HEK293 (cell line): ENCODE data around the gene MMP21.
A peak's percentile ranks its signal among the peaks of the same experiment; 100 is the strongest.

Experiments used
- CTCF ChIA-PET: fragments of 350-600 bp; formaldehyde crosslinking; extraction: SDS; loops from one replicate; lab custom pipeline; 2021; ENCODE audit warnings: antibody characterized with exemption; lab: Yijun Ruan, JAX
- POLR2A ChIA-PET: fragments of 300-600 bp; formaldehyde crosslinking; extraction: SDS; loops from one replicate; lab custom pipeline; 2020; ENCODE audit warnings: antibody characterized with exemption, inconsistent platforms; lab: Yijun Ruan, JAX
- H3K27ac ChIP-seq: fragments of 200-500 bp; sonication (Bioruptor generic); 2 replicates; pipeline ENCODE4 v1.5.1; 2014; ENCODE audit warnings: low read depth, low read length, control low read depth, inconsistent platforms; ENCODE audit errors: extremely low read depth
- H3K36me3 ChIP-seq, 2 experiments: fragments of 200-500 bp in 1 of 2; sonication (Bioruptor generic) in 1 of 2; 1 replicate in 1 of 2; 2 replicates in 1 of 2; pipeline ENCODE4 v1.5.1; 2014 to 2017; ENCODE audit warnings: inconsistent platforms in 2 of 2, low read length in 2 of 2; ENCODE audit not compliant: control insufficient read depth in 2 of 2, insufficient read depth in 1 of 2
- H3K4me1 ChIP-seq: fragments of 200-500 bp; sonication (Bioruptor generic); 2 replicates; pipeline ENCODE4 v1.5.1; 2014; ENCODE audit warnings: mild to moderate bottlenecking, low read length, inconsistent platforms; ENCODE audit not compliant: control insufficient read depth, insufficient read depth
- H3K4me3 ChIP-seq: 2 replicates; pipeline ENCODE4 v1.5.1; 2011; ENCODE audit warnings: low read depth, mild to moderate bottlenecking, control low read depth, low read length, moderate library complexity
- H3K9me3 ChIP-seq: fragments of 200-500 bp; sonication (Bioruptor generic); 2 replicates; pipeline ENCODE4 v1.5.1; 2014; ENCODE audit warnings: low read depth, low read length, inconsistent platforms; ENCODE audit not compliant: control insufficient read depth, insufficient read depth
- ATF2 ChIP-seq: fragments of 450-650 bp; formaldehyde crosslinking; IDR thresholded peaks from 2 replicates; pipeline ENCODE4 v1.5.1; 2016; ENCODE audit warnings: missing biosample characterization, missing genetic modification characterization, low read depth
- BCL11A ChIP-seq: fragments of 450-650 bp; formaldehyde crosslinking; IDR thresholded peaks from 2 replicates; pipeline ENCODE4 v1.5.1; 2016; ENCODE audit warnings: low read depth, missing biosample characterization, missing genetic modification characterization
- HOXC10 ChIP-seq: sonication (generic); formaldehyde crosslinking; IDR thresholded peaks from 2 replicates; pipeline ENCODE4 v1.8.1; 2023; ENCODE audit warnings: mild to moderate bottlenecking, missing genetic modification reagents
- PATZ1 ChIP-seq: fragments of 450-650 bp; formaldehyde crosslinking; IDR thresholded peaks from 2 replicates; pipeline ENCODE4 v1.5.1; 2016; ENCODE audit warnings: missing biosample characterization, missing genetic modification characterization
- PRDM1 ChIP-seq: fragments of 450-650 bp; formaldehyde crosslinking; IDR thresholded peaks from 2 replicates; pipeline ENCODE4; 2016; ENCODE audit warnings: missing biosample characterization, missing genetic modification characterization
- RBAK ChIP-seq: fragments of 450-650 bp; formaldehyde crosslinking; IDR thresholded peaks from 2 replicates; pipeline ENCODE4 v1.5.1; 2016; ENCODE audit warnings: missing biosample characterization, missing genetic modification characterization
- ZBTB17 ChIP-seq: fragments of 450-650 bp; formaldehyde crosslinking; IDR thresholded peaks from 2 replicates; pipeline ENCODE4 v1.5.1; 2016; ENCODE audit warnings: missing biosample characterization, missing genetic modification characterization
- ZBTB8A ChIP-seq: fragments of 450-650 bp; formaldehyde crosslinking; IDR thresholded peaks from 2 replicates; pipeline ENCODE4 v1.5.1; 2016; ENCODE audit warnings: missing biosample characterization, missing genetic modification characterization
- ZNF133 ChIP-seq: fragments of 450-650 bp; formaldehyde crosslinking; IDR thresholded peaks from 2 replicates; pipeline ENCODE4 v1.5.1; 2016; ENCODE audit warnings: missing biosample characterization, missing genetic modification characterization
- ZNF169 ChIP-seq: fragments of 450-650 bp; formaldehyde crosslinking; IDR thresholded peaks from 2 replicates; pipeline ENCODE4 v1.5.1; 2016; ENCODE audit warnings: missing biosample characterization, missing genetic modification characterization
- ZNF280C ChIP-seq: fragments of 450-650 bp; formaldehyde crosslinking; IDR thresholded peaks from 2 replicates; pipeline ENCODE4 v1.5.1; 2016; ENCODE audit warnings: missing biosample characterization, missing genetic modification characterization
- ZNF423 ChIP-seq: fragments of 450-650 bp; formaldehyde crosslinking; IDR thresholded peaks from 2 replicates; pipeline ENCODE4 v1.5.1; 2016; ENCODE audit warnings: missing biosample characterization, missing genetic modification characterization
- ZNF426 ChIP-seq: fragments of 450-650 bp; formaldehyde crosslinking; IDR thresholded peaks from 2 replicates; pipeline ENCODE4 v1.5.1; 2017; ENCODE audit warnings: missing biosample characterization, missing genetic modification characterization, mild to moderate bottlenecking, inconsistent platforms, moderate library complexity
- ZNF501 ChIP-seq: fragments of 450-650 bp; formaldehyde crosslinking; IDR thresholded peaks from 2 replicates; pipeline ENCODE4 v1.5.1; 2016; ENCODE audit warnings: missing biosample characterization, missing genetic modification characterization
- ZNF529 ChIP-seq: fragments of 450-650 bp; formaldehyde crosslinking; IDR thresholded peaks from 2 replicates; pipeline ENCODE4 v1.5.1; 2017; ENCODE audit warnings: missing genetic modification characterization, missing biosample characterization; ENCODE audit not compliant: insufficient replicate concordance
- ZNF544 ChIP-seq: fragments of 450-650 bp; formaldehyde crosslinking; IDR thresholded peaks from 2 replicates; pipeline ENCODE4 v1.5.0; 2017; ENCODE audit warnings: missing biosample characterization, missing genetic modification characterization
- ZNF549 ChIP-seq: fragments of 450-650 bp; IDR thresholded peaks from 2 replicates; pipeline ENCODE4 v1.5.1; 2018; ENCODE audit warnings: missing biosample characterization, missing genetic modification characterization, mild to moderate bottlenecking, inconsistent platforms, moderate library complexity
- ZNF561 ChIP-seq: fragments of 450-650 bp; IDR thresholded peaks from 2 replicates; pipeline ENCODE4 v1.5.1; 2018; ENCODE audit warnings: missing biosample characterization, missing genetic modification characterization, borderline replicate concordance
- ZNF621 ChIP-seq: fragments of 450-650 bp; formaldehyde crosslinking; IDR thresholded peaks from 2 replicates; pipeline ENCODE4 v1.5.1; 2017; ENCODE audit warnings: missing biosample characterization, missing genetic modification characterization
- ZNF639 ChIP-seq: fragments of 450-650 bp; formaldehyde crosslinking; IDR thresholded peaks from 2 replicates; pipeline ENCODE4 v1.5.1; 2016; ENCODE audit warnings: missing biosample characterization, missing genetic modification characterization
- ZNF660 ChIP-seq: fragments of 450-650 bp; IDR thresholded peaks from 2 replicates; pipeline ENCODE4 v1.5.1; 2018; ENCODE audit warnings: missing biosample characterization, mild to moderate bottlenecking, missing genetic modification characterization
- ZNF670 ChIP-seq: fragments of 450-650 bp; formaldehyde crosslinking; IDR thresholded peaks from 2 replicates; pipeline ENCODE4 v1.5.1; 2016; ENCODE audit warnings: missing biosample characterization, missing genetic modification characterization, low read depth
- ZNF791 ChIP-seq: fragments of 450-650 bp; formaldehyde crosslinking; IDR thresholded peaks from 2 replicates; pipeline ENCODE4 v1.5.1; 2016; ENCODE audit warnings: missing biosample characterization, missing genetic modification characterization
- TF ChIP-seq, protein P1 (sequence below): fragments of 450-650 bp; formaldehyde crosslinking; IDR thresholded peaks from 2 replicates; pipeline ENCODE4 v1.5.1; 2017; ENCODE audit warnings: missing biosample characterization, missing genetic modification characterization
- TF ChIP-seq, protein P2 (sequence below): fragments of 450-650 bp; formaldehyde crosslinking; IDR thresholded peaks from 2 replicates; pipeline ENCODE4 v1.5.1; 2017; ENCODE audit warnings: missing biosample characterization, missing genetic modification characterization

Gene MMP21

GRCh38 chr10:125761961-125762360 lies 13.7 kb downstream of the MMP21 start (continued):
- TF ChIP-seq ZNF529 (no peak), RBAK (tag by site-specific recombination) (no peak), HOXC10 (CRISPR knock-in tag) (no peak), ZNF426 (tag by site-specific recombination) (no peak), ZNF280C (tag by site-specific recombination) (no peak), PRDM1 (no peak), ZNF133 (tag by site-specific recombination) (no peak), ZNF791 (tag by site-specific recombination) (no peak), ZBTB17 (tag by site-specific recombination) (no peak), ZNF670 (no peak)

DNA sequence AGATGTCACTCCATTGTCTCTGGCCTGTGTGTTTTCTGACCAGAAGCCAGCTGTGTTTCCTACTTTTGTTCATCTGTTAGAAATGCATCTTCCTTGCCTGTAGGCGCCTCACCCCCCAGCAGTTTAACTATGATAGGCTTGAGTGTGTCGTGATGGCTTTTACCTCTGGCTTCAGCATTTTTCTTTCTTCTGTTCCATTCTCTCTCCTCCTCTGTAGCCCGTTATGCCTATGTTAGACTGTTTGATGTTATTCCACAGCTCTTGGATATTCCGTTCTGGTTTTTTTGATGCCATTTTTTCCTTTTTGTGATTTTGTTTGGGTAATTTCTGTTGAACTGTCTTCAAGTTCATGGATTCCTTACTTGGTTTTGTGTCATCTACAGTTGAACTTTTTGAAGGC lies 17.9 kb downstream of the MMP21 start:
- Histone ChIP-seq H3K36me3 (peaks cover 79 to 85% of the 10 kb centered on the region in 2 experiments), H3K4me1 (peaks cover 17% of the 10 kb centered on the region), H3K9me3 (no peaks in the 10 kb centered on the region), H3K4me3 (no peak overlapping the region), H3K27ac (no peak overlapping the region)
- ChIA-PET CTCF (no interaction called here), POLR2A (no interaction called here)
- TF ChIP-seq ZNF133 (tag by site-specific recombination) = peak; percentile 69
- no peak for TF ChIP-seq BCL11A (tag by site-specific recombination)

- ChIA-PET POLR2A (no interaction called here), CTCF (no interaction called here)
- no peaks in the 10 kb centered on the region for H3K9me3 ChIP-seq
- H3K4me1 ChIP-seq = peaks cover 17% of the 10 kb centered on the region
- H3K27ac ChIP-seq = no peak overlapping the region
- H3K4me3 ChIP-seq = no peak overlapping the region
- H3K36me3 ChIP-seq = peaks cover 76 to 85% of the 10 kb centered on the region in 2 experiments
- TF ChIP-seq, protein P1, sequence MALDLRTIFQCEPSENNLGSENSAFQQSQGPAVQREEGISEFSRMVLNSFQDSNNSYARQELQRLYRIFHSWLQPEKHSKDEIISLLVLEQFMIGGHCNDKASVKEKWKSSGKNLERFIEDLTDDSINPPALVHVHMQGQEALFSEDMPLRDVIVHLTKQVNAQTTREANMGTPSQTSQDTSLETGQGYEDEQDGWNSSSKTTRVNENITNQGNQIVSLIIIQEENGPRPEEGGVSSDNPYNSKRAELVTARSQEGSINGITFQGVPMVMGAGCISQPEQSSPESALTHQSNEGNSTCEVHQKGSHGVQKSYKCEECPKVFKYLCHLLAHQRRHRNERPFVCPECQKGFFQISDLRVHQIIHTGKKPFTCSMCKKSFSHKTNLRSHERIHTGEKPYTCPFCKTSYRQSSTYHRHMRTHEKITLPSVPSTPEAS (tag by site-specific recombination) = no peak
- TF ChIP-seq ZNF423 (tag by site-specific recombination) (no peak), ZBTB8A (tag by site-specific recombination) (no peak), ZNF169 (tag by site-specific recombination) (no peak), ZNF549 (tag by site-specific recombination) (no peak), ATF2 (tag by site-specific recombination) (no peak), ZNF544 (tag by site-specific recombination) (no peak), ZNF561 (tag by site-specific recombination) (peak; percentile 31; the same call in 1 of the 2 replicates), PATZ1 (tag by site-specific recombination) (no peak), ZNF660 (tag by site-specific recombination) (no peak), ZNF639 (tag by site-specific recombination) (no peak), ZNF501 (tag by site-specific recombination) (no peak), ZNF621 (tag by site-specific recombination) (no peak)
- TF ChIP-seq, protein P2, sequence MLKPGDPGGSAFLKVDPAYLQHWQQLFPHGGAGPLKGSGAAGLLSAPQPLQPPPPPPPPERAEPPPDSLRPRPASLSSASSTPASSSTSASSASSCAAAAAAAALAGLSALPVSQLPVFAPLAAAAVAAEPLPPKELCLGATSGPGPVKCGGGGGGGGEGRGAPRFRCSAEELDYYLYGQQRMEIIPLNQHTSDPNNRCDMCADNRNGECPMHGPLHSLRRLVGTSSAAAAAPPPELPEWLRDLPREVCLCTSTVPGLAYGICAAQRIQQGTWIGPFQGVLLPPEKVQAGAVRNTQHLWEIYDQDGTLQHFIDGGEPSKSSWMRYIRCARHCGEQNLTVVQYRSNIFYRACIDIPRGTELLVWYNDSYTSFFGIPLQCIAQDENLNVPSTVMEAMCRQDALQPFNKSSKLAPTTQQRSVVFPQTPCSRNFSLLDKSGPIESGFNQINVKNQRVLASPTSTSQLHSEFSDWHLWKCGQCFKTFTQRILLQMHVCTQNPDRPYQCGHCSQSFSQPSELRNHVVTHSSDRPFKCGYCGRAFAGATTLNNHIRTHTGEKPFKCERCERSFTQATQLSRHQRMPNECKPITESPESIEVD (tag by site-specific recombination) = peak; percentile 80
These were observed 18.7 kb downstream of the MMP21 start for GRCh38 chr10:125756853-125757487.
